ENCODE results near the gene SFSWAP. TPM values are rescaled to one million over a fixed set of nuclear protein-coding genes. Genes with fewer than 3 reads are reported as not detected.

Gene SFSWAP
- total and polyA plus RNA-seq, 2 of the 13 experiments (the other 11 are each of a cell fraction or from before 2014, with no cell fraction given) = 17.1 to 27.7 TPM

GRCh38 chr12:131671871-131672270 lies 39.0 kb upstream of the SFSWAP start:
- H3K36me3 ChIP-seq (replicated peaks in 1 of 2; ENCODE audit: control insufficient read depth in 1 of 2, insufficient read depth in 2 of 2, low read length in 2 of 2) = no peaks in the 10 kb centered on the region
- intact Hi-C loops (cut with micrococcal nuclease; ENCODE audit: unreplicated experiment) (no loop called here), in situ Hi-C loops (cut with HindIII; ENCODE audit: extremely low pct_ligation_motif_present, low pct_unique_long_range_greater_than_20kb) (no loop called here)
- H3K4me2 ChIP-seq (ENCODE audit: low read depth, low read length) = no peak overlapping the region
- no peak overlapping the region for H3K4me3 ChIP-seq (replicated peaks in 1 of 3; ENCODE audit: insufficient read depth in 1 of 3, low read depth in 2 of 3, low read length in 3 of 3)
- H2AFZ ChIP-seq (ENCODE audit: low read length) = no peak overlapping the region
- TF ChIP-seq ZNF251 (CRISPR knock-in tag; IDR thresholded peaks at IDR 0.05) = no peak
- TF ChIP-seq ZNF549 (CRISPR knock-in tag; IDR thresholded peaks at IDR 0.05) = no peak
- no peak for TF ChIP-seq ZSCAN31 (CRISPR knock-in tag; IDR thresholded peaks at IDR 0.05; ENCODE audit: low read depth)
- TF ChIP-seq ZBTB49 (CRISPR knock-in tag; IDR thresholded peaks at IDR 0.05; ENCODE audit: borderline replicate concordance) = no peak
- 26% methylated on average over 7 of the region's 8 CpGs for WGBS (ENCODE audit: low lambda C conversion rate)
- POLR2A ChIA-PET = no interaction called here
- no peaks in the 10 kb centered on the region for H3K9me3 ChIP-seq (ENCODE audit: low read length)
- H3K4me1 ChIP-seq (ENCODE audit: insufficient read depth, low read length) = no peaks in the 10 kb centered on the region
- no peaks in the 10 kb centered on the region for H3K79me2 ChIP-seq (ENCODE audit: insufficient read depth, low read length)
- FAIRE-seq (no peak), ATAC-seq (no peak), DNase-seq (ENCODE audit: low spot score) (no peak)
- no peak overlapping the region for H3K9ac ChIP-seq (ENCODE audit: insufficient read depth, low read depth, low read length)
- H3K27ac ChIP-seq (ENCODE audit: extremely low read length, insufficient read depth, low read length) = no peak overlapping the region
- no peaks in the 10 kb centered on the region for H4K20me1 ChIP-seq (ENCODE audit: insufficient read depth, low read length)
- H3K27me3 ChIP-seq (ENCODE audit: control insufficient read depth in 1 of 2, insufficient read depth in 2 of 2, low read length in 2 of 2) = peaks cover 2 to 51% of the 10 kb centered on the region in 2 experiments; a peak in 4 of 5 replicates
- BruUV-seq (replicated peaks) = no TSS peak
- CTCF ChIA-PET (ENCODE audit: low intra/inter-chr PET ratio, low total read pairs) = no interaction called here

- no peaks in the 10 kb centered on the region for H3K9me3 ChIP-seq (ENCODE audit: low read length)
- no peak for FAIRE-seq
- 3% methylated on average over 13 of the region's 17 CpGs for WGBS (ENCODE audit: low lambda C conversion rate)
- H3K4me1 ChIP-seq (ENCODE audit: insufficient read depth, low read length) = no peaks in the 10 kb centered on the region
- no peak overlapping the region for H3K4me3 ChIP-seq (replicated peaks in 1 of 3; ENCODE audit: insufficient read depth in 1 of 3, low read depth in 2 of 3, low read length in 3 of 3)
- no peak for ATAC-seq
- BruUV-seq (replicated peaks) = no TSS peak
- intact Hi-C loops (cut with micrococcal nuclease; ENCODE audit: unreplicated experiment) (no loop called here), in situ Hi-C loops (cut with HindIII; ENCODE audit: extremely low pct_ligation_motif_present, low pct_unique_long_range_greater_than_20kb) (no loop called here)
- no peaks in the 10 kb centered on the region for H3K79me2 ChIP-seq (ENCODE audit: insufficient read depth, low read length)
- H3K36me3 ChIP-seq (replicated peaks in 1 of 2; ENCODE audit: control insufficient read depth in 1 of 2, insufficient read depth in 2 of 2, low read length in 2 of 2) = no peaks in the 10 kb centered on the region
- CTCF ChIA-PET (ENCODE audit: low intra/inter-chr PET ratio, low total read pairs) = no interaction called here
- no peak for DNase-seq (ENCODE audit: low spot score)
- no peak overlapping the region for H3K4me2 ChIP-seq (ENCODE audit: low read depth, low read length)
- H3K27me3 ChIP-seq (ENCODE audit: control insufficient read depth in 1 of 2, insufficient read depth in 2 of 2, low read length in 2 of 2) = peaks cover 2 to 49% of the 10 kb centered on the region in 2 experiments; a peak in 4 of 5 replicates
- H2AFZ ChIP-seq (ENCODE audit: low read length) = no peak overlapping the region
- H3K9ac ChIP-seq (ENCODE audit: insufficient read depth, low read depth, low read length) = no peak overlapping the region
- no peak overlapping the region for H3K27ac ChIP-seq (ENCODE audit: extremely low read length, insufficient read depth, low read length)
- POLR2A ChIA-PET = no interaction called here
- no peaks in the 10 kb centered on the region for H4K20me1 ChIP-seq (ENCODE audit: insufficient read depth, low read length)
- TF ChIP-seq IRF9 (CRISPR knock-in tag; IDR thresholded peaks at IDR 0.05; ENCODE audit: borderline replicate concordance) = no peak
- no peak for TF ChIP-seq ZNF770 (CRISPR knock-in tag; IDR thresholded peaks at IDR 0.05)
- TF ChIP-seq ZBTB44 (CRISPR knock-in tag; IDR thresholded peaks at IDR 0.05) = no peak
- no peak for TF ChIP-seq ZNF354B (CRISPR knock-in tag; IDR thresholded peaks at IDR 0.05)
- TF ChIP-seq ONECUT2 (CRISPR knock-in tag; IDR thresholded peaks at IDR 0.05) = no peak
- TF ChIP-seq TBP (CRISPR knock-in tag; IDR thresholded peaks at IDR 0.05) = no peak
- no peak for TF ChIP-seq DR1 (CRISPR knock-in tag; IDR thresholded peaks at IDR 0.05)
These were observed 38.5 kb upstream of the SFSWAP start for GRCh38 chr12:131672311-131672940.
